Sigmoid colon (tissue), 7 donors: ENCODE measurements around the gene NECTIN4. TPM values are rescaled to one million over a fixed set of nuclear protein-coding genes. Genes with fewer than 3 reads are reported as not detected.
"Not testable (repeated sequence)": the region's sequence is repeated elsewhere in the genome, so short reads cannot be mapped to it uniquely, and the experiment has no call there.

Experiments used
- DNase-seq: peaks from one replicate; pipeline ENCODE4 v3.0.0-alpha.2; 2019
- H3K27ac ChIP-seq, 4 donors: fragments of 200-600 bp; sonication (generic); one replicate each; pipeline ENCODE4 v1.5.1; 2016 to 2019; ENCODE audit warnings: mild to moderate bottlenecking in 1 of 4
- H3K27me3 ChIP-seq, 3 donors: fragments of 200-600 bp; sonication (generic); one replicate each; pipeline ENCODE4 v1.5.1; 2019; ENCODE audit warnings: mild to moderate bottlenecking in 1 of 3
- H3K36me3 ChIP-seq, 4 donors: fragments of 200-600 bp; sonication (generic); one replicate each; pipeline ENCODE4 v1.5.1; 2016 to 2019
- H3K4me1 ChIP-seq, 4 donors: fragments of 200-600 bp; sonication (generic); one replicate each; pipeline ENCODE4 v1.5.1; 2017 to 2019
- H3K4me3 ChIP-seq, 4 donors: fragments of 200-600 bp; sonication (generic); one replicate each; pipeline ENCODE4 v1.5.1; 2017 to 2019; ENCODE audit warnings: mild to moderate bottlenecking in 2 of 4, moderate library complexity in 1 of 4
- H3K9me3 ChIP-seq, 4 donors: fragments of 200-600 bp in 3 of 4; sonication (generic) in 3 of 4; one replicate each; pipeline versions ENCODE4 v1.5.1 to v1.6.1; 2013 to 2019
- CTCF ChIP-seq, 4 experiments: fragments of 450-650 bp in 3 of 4; fragments of 200-600 bp in 1 of 4; IDR thresholded peaks; one replicate each; pipeline ENCODE4 v1.5.1; 2016 to 2019; ENCODE audit warnings: antibody characterized with exemption in 4 of 4, mild to moderate bottlenecking in 3 of 4, moderate library complexity in 2 of 4
- EP300 ChIP-seq, 4 donors: sonication (generic); formaldehyde crosslinking; IDR thresholded peaks; one replicate each; pipeline ENCODE4 v1.6.1; 2017; ENCODE audit warnings: antibody characterized with exemption in 4 of 4
- POLR2A ChIP-seq, 2 donors: fragments of 450-650 bp; IDR thresholded peaks; one replicate each; pipeline ENCODE4 v1.6.1; 2016; ENCODE audit warnings: antibody characterized with exemption in 2 of 2, mild to moderate bottlenecking in 2 of 2, moderate library complexity in 2 of 2
- POLR2AphosphoS5 ChIP-seq, 4 donors: sonication (generic); formaldehyde crosslinking; IDR thresholded peaks; one replicate each; pipeline ENCODE4 v1.6.1; 2017; ENCODE audit warnings: antibody characterized with exemption in 4 of 4
- WGBS, 2 donors: extraction: QIAGEN DNeasy Blood & Tissue Kit; methylation state at CpG; one replicate each; pipeline ENCODE4 v1.1.7; 2013; 5-methylcytosine and 5-hydroxymethylcytosine counted together
- intact Hi-C: fragments of 100-400 bp; cut with DNase I; formaldehyde crosslinking; loops from one replicate; pipeline ENCODE4 v1.15.1; 2023
- polyA plus RNA-seq, 3 donors: library from polyadenylated mRNA; stranded (reverse); fragments of 200-250 nt; gene quantifications; one replicate each; pipeline ENCODE4 v1.2.3, GENCODE V29; 2013
- total RNA-seq, 4 donors: library from RNA; depleted of rRNA; stranded (reverse); fragments of >200 nt; gene quantifications; one replicate each; pipeline ENCODE4 v1.1.0, GENCODE V29; 2016
- donor health status: healthy with polysubstance abuse.
- donor health status: Bipolar disorder and iron deficiency.
- donor health status: healthy.

NECTIN4 gene
- total and polyA plus RNA-seq, 7 donors = 1.2 to 2.8 TPM; not detected in 5

- no peak overlapping the region for H3K27ac ChIP-seq
- TF ChIP-seq EP300 (IDR thresholded peaks at IDR 0.05) = no peak
- no peak for DNase-seq
- H3K4me1 ChIP-seq = no peaks in the 10 kb centered on the region
- intact Hi-C loops = no loop called here
- H3K9me3 ChIP-seq = no peaks in the 10 kb centered on the region
- H3K27me3 ChIP-seq = no peaks in the 10 kb centered on the region
- no peaks in the 10 kb centered on the region for H3K36me3 ChIP-seq
- WGBS, 2 donors = 94 to 95% methylated on average over 4 of the region's 4 CpGs
- H3K4me3 ChIP-seq = no peak overlapping the region
These were observed 18.6 kb downstream of the NECTIN4 start for GRCh38 chr1:161070761-161071160.

DNA sequence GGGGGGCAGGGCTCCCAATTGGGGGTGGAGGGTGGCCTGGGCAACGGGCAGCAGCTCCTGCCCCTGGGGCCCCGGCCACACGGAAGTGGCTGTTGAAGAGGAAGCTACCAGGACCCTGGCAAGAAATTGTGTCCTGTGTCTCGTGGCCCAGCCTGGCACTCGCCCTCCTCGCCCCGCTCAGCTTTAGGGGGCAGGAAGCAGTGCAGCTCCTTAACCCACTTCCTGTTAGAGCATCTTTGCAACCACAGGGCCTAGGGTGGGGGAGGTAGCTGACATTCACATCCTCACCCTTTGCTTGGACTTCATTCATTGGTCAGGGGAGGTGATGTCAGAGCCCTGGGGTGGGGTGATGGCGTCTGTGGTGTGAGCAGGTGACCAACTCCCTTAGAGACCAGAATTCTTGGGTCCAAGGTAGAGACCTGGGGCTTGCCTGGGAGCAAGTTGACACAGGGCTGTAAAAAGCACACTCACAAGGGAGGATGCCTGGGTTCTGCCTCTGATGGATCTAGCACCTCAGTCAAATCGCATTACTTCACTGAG is 19.6 kb downstream of the NECTIN4 start, which contains the start of gene ARHGAP30:
Gene ARHGAP30 (minus strand): TSS at position 161 of the 540 bp plus-strand sequence. CDS start 267 bp downstream, outside the sequence.
- Histone ChIP-seq H3K27ac (peak within 1 kb of the TSS; percentile 42 to 64 (median 50)), H3K36me3 (no peaks in the 10 kb centered on the region), H3K4me1 (no peaks in the 10 kb centered on the region), H3K4me3 (peak within 1 kb of the TSS in 3 of 4 donors; percentile 16 to 42 (median 31)), H3K9me3 (no peaks in the 10 kb centered on the region), H3K27me3 (peaks cover 0 to 4% (median 0%) of the 10 kb centered on the region in 3 donors)
- TF ChIP-seq CTCF (IDR thresholded peaks at IDR 0.05) (no peak), POLR2AphosphoS5 (IDR thresholded peaks at IDR 0.05) (peak in 2 of 4 donors; percentile 14 to 47), POLR2A (IDR thresholded peaks at IDR 0.05) (no peak), EP300 (IDR thresholded peaks at IDR 0.05) (no peak)
- intact Hi-C loops = no loop called here
- peak; percentile 83 for DNase-seq
- WGBS, 2 donors = 57 to 79% methylated on average over 9 of the region's 9 CpGs

DNA sequence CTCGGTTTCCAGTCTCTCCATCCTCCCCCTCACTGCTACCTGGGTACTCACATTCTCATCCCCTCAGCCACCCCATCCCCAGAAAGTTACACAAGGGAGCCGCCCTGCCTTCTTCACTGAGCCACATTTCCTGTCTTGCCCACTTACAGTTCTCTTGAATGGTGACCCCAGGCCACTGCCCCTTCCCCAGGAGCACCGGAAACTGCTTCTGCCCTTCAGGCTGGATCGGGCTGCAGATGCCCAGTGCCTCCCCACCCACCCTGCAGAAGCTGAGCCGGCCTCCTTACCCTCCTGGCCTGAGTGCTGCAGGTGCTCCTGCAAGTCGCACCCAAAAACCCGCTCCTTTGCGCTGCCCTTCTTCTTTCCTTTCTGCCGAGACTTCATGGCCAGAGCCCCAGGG is 20.1 kb downstream of the NECTIN4 start:
- H3K36me3 ChIP-seq = no peaks in the 10 kb centered on the region
- peak overlapping the region; percentile 42 to 64 (median 50) for H3K27ac ChIP-seq
- H3K4me1 ChIP-seq = no peaks in the 10 kb centered on the region
- intact Hi-C loops = no loop called here
- no peak for TF ChIP-seq POLR2A (IDR thresholded peaks at IDR 0.05)
- DNase-seq = no peak
- peaks cover 0 to 5% (median 0%) of the 10 kb centered on the region in 3 donors for H3K27me3 ChIP-seq
- no peaks in the 10 kb centered on the region for H3K9me3 ChIP-seq
- peak overlapping the region in 3 of 4 donors; percentile 16 to 42 (median 31) for H3K4me3 ChIP-seq
- WGBS, 2 donors = 47 to 87% methylated on average over 9 of the region's 9 CpGs

- WGBS, 2 donors = 45 to 63% methylated on average over 10 of the region's 10 CpGs
- no peaks in the 10 kb centered on the region for H3K9me3 ChIP-seq
- TF ChIP-seq POLR2AphosphoS5 (IDR thresholded peaks at IDR 0.05) (no peak), POLR2A (IDR thresholded peaks at IDR 0.05) (no peak), CTCF (IDR thresholded peaks at IDR 0.05) (no peak)
- peaks cover 0 to 8% (median 0%) of the 10 kb centered on the region in 3 donors for H3K27me3 ChIP-seq
- no peaks in the 10 kb centered on the region for H3K36me3 ChIP-seq
- peak; percentile 80 for DNase-seq
- H3K4me3 ChIP-seq = peak overlapping the region in 3 of 4 donors; percentile 16 to 42 (median 31)
- H3K27ac ChIP-seq = peak overlapping the region; percentile 42 to 64 (median 50)
- H3K4me1 ChIP-seq = no peaks in the 10 kb centered on the region
- intact Hi-C loops = no loop called here
These were observed 20.8 kb downstream of the NECTIN4 start for GRCh38 chr1:161068306-161069234.

- TF ChIP-seq POLR2A (IDR thresholded peaks at IDR 0.05) (no peak), EP300 (IDR thresholded peaks at IDR 0.05) (no peak), CTCF (IDR thresholded peaks at IDR 0.05) (no peak), POLR2AphosphoS5 (IDR thresholded peaks at IDR 0.05) (no peak)
- 62 to 85% methylated on average over 3 of the region's 3 CpGs for WGBS, 2 donors
These were observed 22.7 kb downstream of the NECTIN4 start for GRCh38 chr1:161066694-161067093.

GRCh38 chr1:161065681-161066080 is 23.7 kb downstream of the NECTIN4 start:
- H3K36me3 ChIP-seq, H3K4me3 ChIP-seq, H3K27ac ChIP-seq, H3K4me1 ChIP-seq, H3K9me3 ChIP-seq, DNase-seq, intact Hi-C loops: not testable (repeated sequence)
- WGBS, 2 donors = 95% methylated on average over 7 of the region's 7 CpGs
- H3K27me3 ChIP-seq = peaks cover 0 to 12% (median 0%) of the 10 kb centered on the region in 3 donors

More at GRCh38 chr1:161066694-161067093, 22.7 kb downstream of the NECTIN4 start:
- intact Hi-C loops = no loop called here
- H3K27me3 ChIP-seq = peaks cover 0 to 12% (median 0%) of the 10 kb centered on the region in 3 donors
- no peaks in the 10 kb centered on the region for H3K4me1 ChIP-seq
- H3K9me3 ChIP-seq = no peaks in the 10 kb centered on the region
- H3K4me3 ChIP-seq = no peak overlapping the region
- DNase-seq = no peak
- H3K27ac ChIP-seq = no peak overlapping the region
- H3K36me3 ChIP-seq = no peaks in the 10 kb centered on the region

DNA sequence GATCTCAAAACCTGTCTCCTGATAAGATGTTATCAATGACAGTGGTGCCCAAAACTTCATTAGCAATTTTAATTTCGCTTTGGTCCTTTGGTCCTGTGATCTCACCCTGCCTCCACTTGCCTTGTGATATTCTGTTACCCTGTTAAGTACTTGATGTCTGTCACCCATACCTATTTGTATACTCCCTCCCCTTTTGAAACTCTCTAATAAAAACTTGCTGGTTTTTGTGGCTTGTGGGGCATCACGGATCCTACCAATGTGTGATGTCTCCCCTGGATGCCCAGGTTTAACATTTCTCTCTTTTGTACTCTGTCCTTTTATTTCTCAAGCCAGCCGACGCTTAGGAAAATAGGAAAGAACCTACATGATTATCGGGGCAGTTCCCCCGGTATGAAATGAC is 25.4 kb downstream of the NECTIN4 start:
- H3K27me3 ChIP-seq = peaks cover 0 to 12% (median 0%) of the 10 kb centered on the region in 3 donors
- H3K9me3 ChIP-seq, DNase-seq, H3K27ac ChIP-seq, H3K36me3 ChIP-seq, intact Hi-C loops, H3K4me1 ChIP-seq, H3K4me3 ChIP-seq: not testable (repeated sequence)
- 76 to 80% methylated on average over 6 of the region's 6 CpGs for WGBS, 2 donors
